Ishikawa (cell line): Measurements from ENCODE around the gene CLDN20.

Experiments
- CEBPB ChIP-seq: IDR thresholded peaks from 2 replicates; pipeline ENCODE4 v1.6.1; 2012
- CREB1 ChIP-seq: IDR thresholded peaks from 2 replicates; pipeline ENCODE4 v1.6.1; 2012; ENCODE audit warnings: low read depth
- EGR1 ChIP-seq: IDR thresholded peaks from 2 replicates; pipeline ENCODE4 v1.6.1; 2012
- EP300 ChIP-seq: IDR thresholded peaks from 2 replicates; pipeline ENCODE4 v1.6.1; 2012; ENCODE audit warnings: borderline replicate concordance
- FOXM1 ChIP-seq: IDR thresholded peaks from 2 replicates; pipeline ENCODE4 v1.6.1; 2012; ENCODE audit warnings: low read depth, borderline replicate concordance
- MAX ChIP-seq: IDR thresholded peaks from 2 replicates; pipeline ENCODE4 v1.6.1; 2012
- NFIC ChIP-seq: IDR thresholded peaks from 2 replicates; pipeline ENCODE4 v1.6.1; 2012
- RAD21 ChIP-seq: IDR thresholded peaks from 2 replicates; pipeline ENCODE4 v1.6.1; 2012; ENCODE audit warnings: low read depth
- REST ChIP-seq: IDR thresholded peaks from 2 replicates; pipeline ENCODE4 v1.6.1; 2012; ENCODE audit warnings: low read depth, mild to moderate bottlenecking
- TCF12 ChIP-seq: IDR thresholded peaks from 2 replicates; pipeline ENCODE4 v1.6.1; 2012; ENCODE audit warnings: low read depth
- TEAD4 ChIP-seq: IDR thresholded peaks from 2 replicates; pipeline ENCODE4 v1.6.1; 2012
- USF1 ChIP-seq: IDR thresholded peaks from 2 replicates; pipeline ENCODE4 v1.6.1; 2012
- YY1 ChIP-seq: IDR thresholded peaks from 2 replicates; pipeline ENCODE4 v1.6.1; 2012; ENCODE audit warnings: low read depth
- ZBTB7A ChIP-seq: IDR thresholded peaks from 2 replicates; pipeline ENCODE4 v1.6.1; 2012; ENCODE audit warnings: low read depth

Gene CLDN20

GRCh38 chr6:155268088-155268867 is 4.5 kb downstream of the CLDN20 start:
- peak; percentile 29; the same call in 1 of the 2 replicates for TF ChIP-seq RAD21

- TF ChIP-seq EP300 (no peak), YY1 (no peak), REST (no peak), CEBPB (no peak), NFIC (no peak), EGR1 (no peak), CREB1 (no peak), TCF12 (no peak), FOXM1 (no peak), ZBTB7A (no peak), USF1 (no peak), RAD21 (no peak), MAX (no peak), TEAD4 (no peak)
Measured at GRCh38 chr6:155269765-155270164, 6.0 kb downstream of the CLDN20 start.

- TF ChIP-seq MAX (no peak), ZBTB7A (no peak), RAD21 (no peak), YY1 (no peak), NFIC (no peak), CEBPB (no peak), TCF12 (no peak), CREB1 (no peak), FOXM1 (no peak), USF1 (no peak), REST (no peak)
Measured at GRCh38 chr6:155270561-155271091, 6.8 kb downstream of the CLDN20 start.

GRCh38 chr6:155271145-155271544 is 7.3 kb downstream of the CLDN20 start:
- TF ChIP-seq TEAD4 (no peak), EP300 (no peak), TCF12 (no peak), RAD21 (no peak), REST (no peak), MAX (no peak)
